Measurements from ENCODE around the gene MYH10.

The MYH10 gene

DNA sequence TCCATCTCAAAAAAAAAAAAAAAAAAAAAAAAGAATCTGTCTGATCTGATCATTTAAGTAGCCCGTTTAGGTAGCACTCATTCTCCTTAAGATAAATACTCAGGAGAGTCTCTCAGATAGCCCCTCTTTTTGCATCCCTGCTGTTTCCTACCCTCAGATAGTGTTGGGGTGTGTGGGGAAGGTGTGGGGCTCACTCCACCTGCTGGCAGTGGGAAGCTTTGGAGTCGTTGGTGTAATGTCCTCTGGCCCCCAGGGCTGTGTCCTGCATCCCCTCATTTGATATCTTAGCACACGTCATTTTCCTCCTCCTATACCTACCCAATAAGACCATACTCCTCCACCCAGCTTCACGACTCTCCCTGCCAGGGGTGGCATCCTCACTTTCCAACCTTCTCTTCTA, 20.5 kb upstream of the MYH10 start:
- no peak for TF ChIP-seq OSR1 (CRISPR knock-in tag; IDR thresholded peaks at IDR 0.05)
- no peak for TF ChIP-seq ARNTL (CRISPR knock-in tag; IDR thresholded peaks at IDR 0.05; ENCODE audit: borderline replicate concordance, low read depth)
- TF ChIP-seq TCF4 (CRISPR knock-in tag; IDR thresholded peaks at IDR 0.05; ENCODE audit: borderline replicate concordance), result no peak
- TF ChIP-seq SNAI2 (CRISPR knock-in tag; IDR thresholded peaks at IDR 0.05), result no peak
- no peak for ATAC-seq

GRCh38 chr17:8650119-8650499, 19.6 kb upstream of the MYH10 start:
- no peak for TF ChIP-seq CREB5 (CRISPR knock-in tag; IDR thresholded peaks at IDR 0.05; ENCODE audit: low read depth)
- no peak for TF ChIP-seq CSDC2 (CRISPR knock-in tag; IDR thresholded peaks at IDR 0.05)
- no peak for TF ChIP-seq ZFP3 (CRISPR knock-in tag; IDR thresholded peaks at IDR 0.05)
- TF ChIP-seq ZFP30 (CRISPR knock-in tag; IDR thresholded peaks at IDR 0.05), result no peak
- no peak for TF ChIP-seq PPARA (CRISPR knock-in tag; IDR thresholded peaks at IDR 0.05; ENCODE audit: borderline replicate concordance)
- no peak for TF ChIP-seq BACH2 (CRISPR knock-in tag; IDR thresholded peaks at IDR 0.05; ENCODE audit: borderline replicate concordance)
- no peak for TF ChIP-seq ESRRG (CRISPR knock-in tag; IDR thresholded peaks at IDR 0.05)
- no peak for TF ChIP-seq TSHZ2 (CRISPR knock-in tag; IDR thresholded peaks at IDR 0.05)
- no peak for TF ChIP-seq OSR1 (CRISPR knock-in tag; IDR thresholded peaks at IDR 0.05)
- no peak for TF ChIP-seq TOX (CRISPR knock-in tag; IDR thresholded peaks at IDR 0.05; ENCODE audit: borderline replicate concordance)
- TF ChIP-seq SNAI2 (CRISPR knock-in tag; IDR thresholded peaks at IDR 0.05), result no peak
- no peak for TF ChIP-seq GLIS3 (CRISPR knock-in tag; IDR thresholded peaks at IDR 0.05)
- TF ChIP-seq, protein P1, sequence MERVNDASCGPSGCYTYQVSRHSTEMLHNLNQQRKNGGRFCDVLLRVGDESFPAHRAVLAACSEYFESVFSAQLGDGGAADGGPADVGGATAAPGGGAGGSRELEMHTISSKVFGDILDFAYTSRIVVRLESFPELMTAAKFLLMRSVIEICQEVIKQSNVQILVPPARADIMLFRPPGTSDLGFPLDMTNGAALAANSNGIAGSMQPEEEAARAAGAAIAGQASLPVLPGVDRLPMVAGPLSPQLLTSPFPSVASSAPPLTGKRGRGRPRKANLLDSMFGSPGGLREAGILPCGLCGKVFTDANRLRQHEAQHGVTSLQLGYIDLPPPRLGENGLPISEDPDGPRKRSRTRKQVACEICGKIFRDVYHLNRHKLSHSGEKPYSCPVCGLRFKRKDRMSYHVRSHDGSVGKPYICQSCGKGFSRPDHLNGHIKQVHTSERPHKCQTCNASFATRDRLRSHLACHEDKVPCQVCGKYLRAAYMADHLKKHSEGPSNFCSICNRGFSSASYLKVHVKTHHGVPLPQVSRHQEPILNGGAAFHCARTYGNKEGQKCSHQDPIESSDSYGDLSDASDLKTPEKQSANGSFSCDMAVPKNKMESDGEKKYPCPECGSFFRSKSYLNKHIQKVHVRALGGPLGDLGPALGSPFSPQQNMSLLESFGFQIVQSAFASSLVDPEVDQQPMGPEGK (CRISPR knock-in tag; IDR thresholded peaks at IDR 0.05; ENCODE audit: borderline replicate concordance), result no peak
- no peak for ATAC-seq

- no peak for TF ChIP-seq ISL1 (CRISPR knock-in tag; IDR thresholded peaks at IDR 0.05)
- TF ChIP-seq, protein P2, sequence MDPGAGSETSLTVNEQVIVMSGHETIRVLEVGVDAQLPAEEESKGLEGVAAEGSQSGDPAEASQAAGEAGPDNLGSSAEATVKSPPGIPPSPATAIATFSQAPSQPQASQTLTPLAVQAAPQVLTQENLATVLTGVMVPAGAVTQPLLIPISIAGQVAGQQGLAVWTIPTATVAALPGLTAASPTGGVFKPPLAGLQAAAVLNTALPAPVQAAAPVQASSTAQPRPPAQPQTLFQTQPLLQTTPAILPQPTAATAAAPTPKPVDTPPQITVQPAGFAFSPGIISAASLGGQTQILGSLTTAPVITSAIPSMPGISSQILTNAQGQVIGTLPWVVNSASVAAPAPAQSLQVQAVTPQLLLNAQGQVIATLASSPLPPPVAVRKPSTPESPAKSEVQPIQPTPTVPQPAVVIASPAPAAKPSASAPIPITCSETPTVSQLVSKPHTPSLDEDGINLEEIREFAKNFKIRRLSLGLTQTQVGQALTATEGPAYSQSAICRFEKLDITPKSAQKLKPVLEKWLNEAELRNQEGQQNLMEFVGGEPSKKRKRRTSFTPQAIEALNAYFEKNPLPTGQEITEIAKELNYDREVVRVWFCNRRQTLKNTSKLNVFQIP (CRISPR knock-in tag; IDR thresholded peaks at IDR 0.05; ENCODE audit: borderline replicate concordance, low read depth), result no peak
- TF ChIP-seq TOX (CRISPR knock-in tag; IDR thresholded peaks at IDR 0.05; ENCODE audit: borderline replicate concordance), result no peak
- TF ChIP-seq BACH2 (CRISPR knock-in tag; IDR thresholded peaks at IDR 0.05; ENCODE audit: borderline replicate concordance), result no peak
- TF ChIP-seq ZFP30 (CRISPR knock-in tag; IDR thresholded peaks at IDR 0.05), result no peak
- TF ChIP-seq ZNF565 (CRISPR knock-in tag; conservative IDR thresholded peaks at IDR 0.05; ENCODE audit: low read depth), result no peak
- no peak for TF ChIP-seq TCF4 (CRISPR knock-in tag; IDR thresholded peaks at IDR 0.05; ENCODE audit: borderline replicate concordance)
- no peak for TF ChIP-seq RARB (CRISPR knock-in tag; IDR thresholded peaks at IDR 0.05)
- TF ChIP-seq ZC3H10 (CRISPR knock-in tag; IDR thresholded peaks at IDR 0.05), result no peak
- no peak for TF ChIP-seq ZNF70 (CRISPR knock-in tag; IDR thresholded peaks at IDR 0.05)
- no peak for TF ChIP-seq TSHZ2 (CRISPR knock-in tag; IDR thresholded peaks at IDR 0.05)
- TF ChIP-seq OSR1 (CRISPR knock-in tag; IDR thresholded peaks at IDR 0.05), result no peak
- no peak for TF ChIP-seq SNAI2 (CRISPR knock-in tag; IDR thresholded peaks at IDR 0.05)
- TF ChIP-seq CSDC2 (CRISPR knock-in tag; IDR thresholded peaks at IDR 0.05), result no peak
- TF ChIP-seq, protein P1 (CRISPR knock-in tag; IDR thresholded peaks at IDR 0.05; ENCODE audit: borderline replicate concordance), result no peak
- no peak for TF ChIP-seq ARNTL (CRISPR knock-in tag; IDR thresholded peaks at IDR 0.05; ENCODE audit: borderline replicate concordance, low read depth)
- no peak for TF ChIP-seq ESRRG (CRISPR knock-in tag; IDR thresholded peaks at IDR 0.05)
- no peak for TF ChIP-seq ZNF8 (CRISPR knock-in tag; IDR thresholded peaks at IDR 0.05)
- ATAC-seq, result peak; percentile 66
Measured at GRCh38 chr17:8649157-8650118, 18.9 kb upstream of the MYH10 start.
